Breast epithelium (tissue), 3 donors: ENCODE results near the gene TPK1.

Experiments used
- CTCF ChIP-seq, 3 donors: fragments of 450-650 bp; IDR thresholded peaks; one replicate each; pipeline ENCODE4 v1.5.1; 2016 to 2017; ENCODE audit warnings: antibody characterized with exemption in 3 of 3, mild to moderate bottlenecking in 3 of 3, moderate library complexity in 3 of 3
- POLR2A ChIP-seq: fragments of 450-650 bp; IDR thresholded peaks from one replicate; pipeline ENCODE4 v1.6.1; 2016; ENCODE audit warnings: antibody characterized with exemption, mild to moderate bottlenecking, moderate library complexity
- POLR2AphosphoS5 ChIP-seq, 3 donors: sonication (generic); formaldehyde crosslinking; IDR thresholded peaks; one replicate each; pipeline ENCODE4 v1.6.1; 2017; ENCODE audit warnings: antibody characterized with exemption in 3 of 3

DNA sequence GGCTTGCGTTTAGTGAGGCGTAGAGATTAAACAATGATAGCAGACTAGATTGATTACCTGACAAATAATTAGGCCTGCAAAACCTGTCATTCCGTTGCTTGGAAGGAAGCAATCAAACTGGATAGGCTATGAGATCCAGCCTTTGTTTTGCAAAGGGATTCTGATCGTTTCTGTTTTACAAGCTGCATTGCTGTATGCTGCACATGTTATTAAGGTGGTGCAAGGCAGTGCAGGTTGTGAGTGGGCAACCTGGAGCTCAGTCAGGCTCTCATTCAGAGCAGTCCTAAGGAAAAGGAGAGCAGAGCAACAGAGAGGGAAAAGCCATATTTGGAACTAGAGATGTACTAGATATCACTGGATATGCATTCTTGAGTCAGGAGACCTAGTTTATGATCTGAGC is 425.4 kb downstream of the TPK1 start:
- no peak for TF ChIP-seq CTCF (IDR thresholded peaks at IDR 0.05)
- TF ChIP-seq POLR2A = no peak
- TF ChIP-seq POLR2AphosphoS5 (IDR thresholded peaks at IDR 0.05) = no peak
